SK-N-SH treated with all-trans-retinoic acid at 6 μM for 48 hours (cell line): ENCODE data around the gene AP1B1.
"Not testable (repeated sequence)": the region's sequence is repeated elsewhere in the genome, so short reads cannot be mapped to it uniquely, and the experiment has no call there.

Source experiments
- ARNTL ChIP-seq: fragments of 450-650 bp; formaldehyde crosslinking; IDR thresholded peaks from 2 replicates; pipeline ENCODE4 v1.5.0; 2020; ENCODE audit warnings: low read depth, mild to moderate bottlenecking, moderate library complexity, borderline replicate concordance
- GLIS3 ChIP-seq: fragments of 250-450 bp; sonication (Bioruptor Pico); IDR thresholded peaks from 2 replicates; pipeline ENCODE4 v1.5.0; 2020; ENCODE audit warnings: mild to moderate bottlenecking, moderate library complexity
- PATZ1 ChIP-seq: fragments of 250-450 bp; sonication (Bioruptor Pico); IDR thresholded peaks from 2 replicates; pipeline ENCODE4 v1.8.0; 2020; ENCODE audit warnings: mild to moderate bottlenecking, moderate library complexity, borderline replicate concordance
- RARB ChIP-seq: fragments of 250-450 bp; sonication (Bioruptor Pico); IDR thresholded peaks from 2 replicates; pipeline ENCODE4 v1.8.0; 2021; ENCODE audit warnings: mild to moderate bottlenecking, moderate library complexity
- SNAI2 ChIP-seq: fragments of 250-450 bp; sonication (Bioruptor Pico); IDR thresholded peaks from 2 replicates; pipeline ENCODE4 v1.5.0; 2020; ENCODE audit warnings: mild to moderate bottlenecking, moderate library complexity
- TOX ChIP-seq: fragments of 250-450 bp; sonication (Bioruptor Pico); IDR thresholded peaks from 2 replicates; pipeline ENCODE4 v1.8.0; 2021; ENCODE audit warnings: mild to moderate bottlenecking, moderate library complexity, borderline replicate concordance
- ZFP3 ChIP-seq: fragments of 250-450 bp; sonication (Bioruptor Pico); IDR thresholded peaks from 2 replicates; pipeline ENCODE4 v1.5.0; 2020; ENCODE audit warnings: mild to moderate bottlenecking, moderate library complexity
- ZNF565 ChIP-seq: fragments of 450-650 bp; formaldehyde crosslinking; conservative IDR thresholded peaks from 2 replicates; pipeline ENCODE4 v1.5.0; 2020; ENCODE audit warnings: low read depth, mild to moderate bottlenecking, moderate library complexity
- ZNF8 ChIP-seq: fragments of 450-650 bp; formaldehyde crosslinking; IDR thresholded peaks from 2 replicates; pipeline ENCODE4 v1.5.0; 2020; ENCODE audit warnings: mild to moderate bottlenecking, moderate library complexity
- TF ChIP-seq, protein P1 (sequence below): fragments of 250-450 bp; sonication (Bioruptor Pico); IDR thresholded peaks from 2 replicates; pipeline ENCODE4 v1.5.1; 2020; ENCODE audit warnings: low read depth, mild to moderate bottlenecking, moderate library complexity
- TF ChIP-seq, protein P2 (sequence below): fragments of 250-450 bp; sonication (Bioruptor Pico); IDR thresholded peaks from 2 replicates; pipeline ENCODE4 v1.8.0; 2021; ENCODE audit warnings: low read depth, mild to moderate bottlenecking, moderate library complexity, borderline replicate concordance

GRCh38 chr22:29412772-29413171 is 24.4 kb upstream of the AP1B1 start:
- TF ChIP-seq, protein P1, sequence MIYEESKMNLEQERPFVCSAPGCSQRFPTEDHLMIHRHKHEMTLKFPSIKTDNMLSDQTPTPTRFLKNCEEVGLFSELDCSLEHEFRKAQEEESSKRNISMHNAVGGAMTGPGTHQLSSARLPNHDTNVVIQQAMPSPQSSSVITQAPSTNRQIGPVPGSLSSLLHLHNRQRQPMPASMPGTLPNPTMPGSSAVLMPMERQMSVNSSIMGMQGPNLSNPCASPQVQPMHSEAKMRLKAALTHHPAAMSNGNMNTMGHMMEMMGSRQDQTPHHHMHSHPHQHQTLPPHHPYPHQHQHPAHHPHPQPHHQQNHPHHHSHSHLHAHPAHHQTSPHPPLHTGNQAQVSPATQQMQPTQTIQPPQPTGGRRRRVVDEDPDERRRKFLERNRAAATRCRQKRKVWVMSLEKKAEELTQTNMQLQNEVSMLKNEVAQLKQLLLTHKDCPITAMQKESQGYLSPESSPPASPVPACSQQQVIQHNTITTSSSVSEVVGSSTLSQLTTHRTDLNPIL = not testable (repeated sequence)
- TF ChIP-seq ARNTL (CRISPR knock-in tag); ZNF565 (CRISPR knock-in tag); PATZ1 (CRISPR knock-in tag); ZFP3; ZNF8 (CRISPR knock-in tag); TOX; SNAI2 (CRISPR knock-in tag); RARB (CRISPR knock-in tag); GLIS3: not testable (repeated sequence)
- TF ChIP-seq, protein P2, sequence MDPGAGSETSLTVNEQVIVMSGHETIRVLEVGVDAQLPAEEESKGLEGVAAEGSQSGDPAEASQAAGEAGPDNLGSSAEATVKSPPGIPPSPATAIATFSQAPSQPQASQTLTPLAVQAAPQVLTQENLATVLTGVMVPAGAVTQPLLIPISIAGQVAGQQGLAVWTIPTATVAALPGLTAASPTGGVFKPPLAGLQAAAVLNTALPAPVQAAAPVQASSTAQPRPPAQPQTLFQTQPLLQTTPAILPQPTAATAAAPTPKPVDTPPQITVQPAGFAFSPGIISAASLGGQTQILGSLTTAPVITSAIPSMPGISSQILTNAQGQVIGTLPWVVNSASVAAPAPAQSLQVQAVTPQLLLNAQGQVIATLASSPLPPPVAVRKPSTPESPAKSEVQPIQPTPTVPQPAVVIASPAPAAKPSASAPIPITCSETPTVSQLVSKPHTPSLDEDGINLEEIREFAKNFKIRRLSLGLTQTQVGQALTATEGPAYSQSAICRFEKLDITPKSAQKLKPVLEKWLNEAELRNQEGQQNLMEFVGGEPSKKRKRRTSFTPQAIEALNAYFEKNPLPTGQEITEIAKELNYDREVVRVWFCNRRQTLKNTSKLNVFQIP = not testable (repeated sequence)
